ENCODE measurements around the gene DAB1.

The DAB1 gene

GRCh38 chr1:57210881-57211280 lies 213.0 kb downstream of the DAB1 start:
- DNase-seq: no peak

DNA sequence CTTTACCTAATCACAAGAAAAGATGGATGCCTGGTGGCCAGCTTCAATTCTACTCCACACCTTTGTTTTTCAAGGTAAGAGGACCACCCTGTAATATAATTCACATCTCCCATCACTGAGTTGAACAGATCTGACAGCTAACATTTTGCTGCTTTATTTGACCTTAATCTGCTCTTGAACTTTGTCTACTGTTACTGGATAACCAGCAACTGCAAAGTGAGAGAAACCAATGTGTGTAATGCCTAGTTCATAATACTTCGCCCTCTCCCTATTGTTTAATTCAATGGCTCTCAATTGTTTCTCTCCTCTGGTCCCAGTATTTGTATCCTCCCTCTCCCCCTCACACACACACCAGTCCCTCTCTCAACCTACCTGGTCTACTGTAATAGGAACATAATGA lies 214.4 kb downstream of the DAB1 start:
- no peak for DNase-seq

DNA sequence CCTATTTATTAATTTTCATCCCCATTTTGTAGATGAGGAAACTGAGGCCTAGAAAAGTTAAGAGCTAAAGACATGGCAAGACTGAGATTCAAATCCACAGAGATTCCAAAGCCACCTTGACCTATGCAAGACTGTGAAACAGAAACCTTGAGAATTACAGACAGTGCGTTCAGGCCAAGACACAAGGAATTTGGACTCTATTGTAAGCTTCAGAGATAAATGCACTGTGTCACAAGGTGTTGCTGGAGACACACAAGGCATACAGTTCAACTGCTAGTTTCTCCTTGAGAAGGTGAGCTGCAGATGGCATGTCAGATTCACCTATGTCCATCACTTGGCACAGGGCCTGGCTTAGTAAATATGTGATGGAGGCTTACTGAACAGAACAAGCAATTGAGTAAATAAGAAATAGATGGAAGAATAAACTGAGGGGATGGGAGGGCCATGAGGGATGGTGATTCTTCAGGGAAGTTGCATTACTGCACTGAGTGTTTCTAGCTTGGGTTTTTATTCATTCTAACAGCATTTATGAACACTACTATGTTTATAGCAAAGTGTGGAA lies 215.0 kb downstream of the DAB1 start:
- DNase-seq: no peak

GRCh38 chr1:57206038-57206437 lies 217.8 kb downstream of the DAB1 start:
- no peak for DNase-seq

DNA sequence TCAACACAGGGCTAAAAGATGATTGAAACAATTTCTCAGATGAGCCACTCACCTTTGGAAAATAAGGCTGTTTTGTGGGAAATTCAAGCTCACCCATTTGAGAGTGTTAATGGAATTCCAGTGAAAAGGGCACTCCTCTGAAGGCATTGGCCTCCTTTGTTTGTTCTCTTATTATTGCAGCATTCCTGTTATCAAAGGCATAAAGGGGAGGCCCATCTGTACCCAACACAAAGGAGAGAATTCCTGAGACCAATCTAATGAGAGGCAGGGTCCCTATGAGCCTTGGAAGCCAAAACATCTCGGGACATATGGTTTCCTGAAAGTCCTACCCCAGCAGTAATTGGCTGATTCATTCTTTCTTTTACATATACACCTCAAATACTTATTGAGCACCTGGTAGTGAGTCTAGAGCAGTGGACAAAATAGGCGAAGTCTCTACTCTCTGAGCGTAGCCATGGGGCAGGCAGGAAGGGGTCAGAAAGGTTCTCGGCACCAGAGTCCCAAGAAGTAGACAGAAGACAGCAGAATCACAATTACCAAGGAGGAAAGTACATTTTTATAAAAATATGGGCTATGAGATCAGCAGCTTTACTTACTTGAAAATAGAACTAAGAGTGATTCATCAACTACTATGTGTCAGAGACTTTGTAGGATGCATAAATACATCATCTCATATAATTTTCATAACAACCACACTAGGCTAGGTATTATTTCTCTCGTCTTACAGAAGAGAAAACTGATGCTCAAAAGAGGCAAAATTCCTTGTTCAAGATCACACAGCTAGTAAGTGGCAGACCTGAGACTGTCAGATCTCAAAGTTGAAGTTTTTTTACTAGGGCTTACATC lies 218.7 kb downstream of the DAB1 start:
- peak; percentile 0 to 29 (median 0) for DNase-seq

DNA sequence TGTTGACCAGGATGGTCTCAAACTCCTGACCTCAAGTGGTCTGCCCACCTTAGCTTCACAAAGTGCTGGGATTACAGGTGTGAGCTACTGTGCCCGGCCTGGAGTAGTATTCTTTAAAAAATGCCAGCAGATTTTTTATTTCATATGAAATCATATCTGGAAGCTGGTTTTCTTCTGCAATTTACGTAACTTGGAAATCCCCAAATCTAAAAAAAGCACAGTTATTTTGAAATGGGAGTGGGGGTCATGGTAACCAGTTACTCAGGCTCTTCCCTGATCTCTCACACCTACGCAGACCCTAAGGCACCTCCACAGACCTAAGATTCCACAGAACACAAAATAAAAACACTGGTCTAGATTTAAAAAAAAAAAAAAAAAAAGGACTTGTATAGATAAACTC lies 219.8 kb downstream of the DAB1 start:
- peak; percentile 24 to 46 (median 29) for DNase-seq

DNA sequence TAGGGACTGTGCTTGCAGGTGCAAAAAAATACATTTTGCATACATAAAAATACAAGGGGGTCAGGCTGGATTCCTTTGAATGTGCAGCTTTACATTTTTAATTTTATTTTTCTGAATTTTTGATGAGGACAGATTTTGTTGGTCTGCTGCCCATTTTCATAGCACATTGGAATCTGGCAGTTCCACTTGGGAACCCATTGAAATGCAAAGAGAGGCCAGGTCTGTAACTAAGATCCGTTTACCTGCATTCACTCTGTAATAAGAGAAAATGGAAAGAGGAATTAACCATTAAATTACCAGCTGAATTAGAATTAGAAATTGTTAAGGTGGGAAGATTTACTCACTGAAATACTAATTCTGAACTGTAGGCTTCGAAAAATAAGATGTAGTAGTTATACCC lies 221.6 kb downstream of the DAB1 start:
- DNase-seq: no peak

DNA sequence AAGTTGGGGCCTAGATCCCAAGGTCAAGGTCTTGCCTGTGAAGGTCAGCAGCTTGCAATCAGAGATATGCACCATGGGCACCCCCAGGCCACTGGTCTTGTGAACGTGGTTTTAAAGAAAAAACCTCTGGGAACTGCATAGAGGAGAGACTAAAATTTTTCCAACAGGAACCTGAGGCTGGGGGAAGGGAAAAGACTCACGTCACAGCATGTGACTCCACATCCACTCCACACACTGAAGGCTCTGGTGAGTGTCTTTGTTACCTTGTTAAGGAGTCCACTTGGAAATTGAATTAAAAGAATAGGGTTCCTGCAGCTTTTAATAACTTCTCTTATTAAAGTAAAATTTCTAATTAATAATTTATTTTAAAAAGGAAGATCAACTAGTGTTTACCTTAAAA lies 224.9 kb downstream of the DAB1 start:
- no peak for DNase-seq

- no peak for DNase-seq
These were observed 228.4 kb downstream of the DAB1 start for GRCh38 chr1:57195436-57195941.

GRCh38 chr1:57192222-57192621 lies 231.6 kb downstream of the DAB1 start:
- DNase-seq: no peak

- no peak for DNase-seq
These were observed 233.0 kb downstream of the DAB1 start for GRCh38 chr1:57190898-57191297.

DNA sequence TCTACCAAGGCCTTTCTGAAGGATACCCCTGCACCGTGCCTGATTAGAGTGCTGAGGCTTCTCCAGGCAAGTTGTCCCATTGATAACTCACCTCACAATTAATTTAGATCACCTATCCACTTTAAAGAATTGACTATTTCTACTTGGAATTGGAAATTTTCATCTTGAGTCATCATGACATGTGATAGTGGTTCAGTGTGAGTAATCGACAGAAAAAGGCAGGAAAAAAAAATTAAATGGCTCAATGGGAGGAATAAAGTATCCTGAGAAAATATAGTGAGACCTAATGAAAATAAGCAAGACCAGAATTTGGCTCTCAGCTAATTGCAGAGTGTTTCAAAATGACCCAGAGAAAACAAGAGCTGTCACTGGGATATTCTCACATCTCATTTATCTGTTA lies 235.7 kb downstream of the DAB1 start:
- DNase-seq: no peak

GRCh38 chr1:57186455-57186854 lies 237.4 kb downstream of the DAB1 start:
- no peak for DNase-seq

- DNase-seq: no peak
These were observed 244.9 kb downstream of the DAB1 start for GRCh38 chr1:57179001-57179400.

DNA sequence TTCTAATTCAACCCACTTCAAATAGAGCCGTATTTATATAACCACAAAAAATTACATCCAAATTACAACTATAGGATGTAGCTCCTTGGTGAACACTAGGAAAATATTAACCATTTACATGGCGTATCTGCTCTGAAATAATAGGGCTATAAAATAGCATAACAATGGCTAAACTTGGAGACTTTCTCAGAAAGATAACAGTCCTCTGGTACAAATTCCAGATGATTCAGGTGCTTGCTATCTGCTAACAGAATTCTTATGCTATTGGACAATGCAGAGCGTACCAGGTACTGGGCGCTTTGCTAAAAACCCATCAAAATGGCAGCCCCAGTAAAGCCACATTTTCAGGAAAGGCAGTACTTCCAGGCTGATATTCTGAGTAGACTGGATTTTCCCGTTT lies 248.4 kb downstream of the DAB1 start:
- DNase-seq: no peak

DNA sequence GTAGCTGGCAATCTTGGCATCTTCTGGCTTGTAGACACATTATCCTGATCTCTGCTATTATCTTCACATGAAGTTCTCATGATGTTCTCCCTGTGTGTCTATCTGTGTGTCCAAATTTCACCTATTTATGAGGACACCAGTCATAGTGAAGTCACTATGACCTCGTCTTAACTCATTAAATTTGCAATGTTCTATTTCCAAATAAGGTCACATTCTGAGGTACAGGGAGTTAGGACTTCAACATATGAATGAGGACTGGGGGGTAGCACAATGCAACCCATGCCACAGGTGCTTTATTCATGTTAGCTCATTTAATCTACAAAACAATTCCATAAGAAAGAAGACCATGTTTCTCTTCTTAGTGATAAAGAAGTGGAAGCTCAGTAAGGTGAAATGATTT lies 251.8 kb downstream of the DAB1 start:
- DNase-seq: no peak

DNA sequence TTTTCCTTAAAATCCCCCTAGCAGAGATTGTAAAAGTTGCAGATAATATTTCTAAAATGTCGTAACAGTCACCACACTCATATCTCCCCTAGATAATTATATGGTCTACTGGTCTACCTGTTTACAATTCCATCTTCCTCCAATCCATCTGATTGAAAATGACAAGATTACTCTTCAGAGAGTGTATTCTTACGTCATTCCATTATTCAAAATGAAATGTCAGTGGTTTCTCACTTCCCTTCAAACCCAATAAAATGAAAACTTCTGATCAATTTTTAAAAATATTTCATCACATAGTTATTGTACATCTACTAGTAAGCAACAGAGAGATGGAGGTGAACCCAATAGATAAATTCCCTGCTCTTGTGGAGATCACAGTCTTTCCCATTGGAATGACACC lies 255.9 kb downstream of the DAB1 start:
- DNase-seq: no peak

DNA sequence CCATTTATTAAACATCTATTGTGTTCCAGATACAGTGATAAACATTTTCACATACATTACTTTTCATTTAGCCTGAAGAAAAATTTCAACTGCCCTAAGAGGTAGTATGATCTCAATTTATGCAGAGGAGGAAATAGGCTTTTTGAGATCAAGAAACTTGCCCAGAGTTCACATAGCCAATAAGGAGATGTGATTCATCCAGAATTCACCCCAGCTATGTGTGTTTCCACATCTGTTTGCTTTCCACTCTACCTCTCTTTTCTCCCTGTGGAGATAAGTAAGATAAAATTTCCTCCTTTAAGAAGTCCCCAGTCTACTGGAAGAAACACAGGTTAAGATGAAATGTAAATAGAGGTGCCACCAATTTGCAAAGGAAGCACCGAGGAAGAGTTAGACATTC lies 258.3 kb downstream of the DAB1 start:
- no peak for DNase-seq

DNA sequence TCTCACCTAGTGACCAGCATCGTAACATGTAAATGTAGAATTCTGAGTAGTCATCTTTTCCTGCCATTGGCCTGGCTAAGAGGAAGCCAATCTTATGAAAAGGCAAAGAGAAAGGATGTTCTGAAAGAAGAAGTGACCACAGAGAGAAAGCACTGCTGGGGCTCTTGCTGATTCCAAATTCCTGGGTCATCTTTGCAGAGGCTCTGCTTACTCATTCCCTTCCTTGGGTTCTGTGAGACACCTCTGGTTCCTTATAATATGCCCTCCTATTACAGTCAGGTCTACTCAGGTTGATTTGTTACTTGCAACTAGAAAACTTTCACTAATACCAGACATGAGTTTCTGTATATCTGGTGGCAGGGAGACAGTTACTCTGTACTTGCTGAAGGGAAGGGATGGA lies 259.3 kb downstream of the DAB1 start:
- no peak for DNase-seq

GRCh38 chr1:57163789-57164188 lies 260.1 kb downstream of the DAB1 start:
- no peak for DNase-seq

GRCh38 chr1:57163325-57163724 lies 260.5 kb downstream of the DAB1 start:
- no peak for DNase-seq

DNA sequence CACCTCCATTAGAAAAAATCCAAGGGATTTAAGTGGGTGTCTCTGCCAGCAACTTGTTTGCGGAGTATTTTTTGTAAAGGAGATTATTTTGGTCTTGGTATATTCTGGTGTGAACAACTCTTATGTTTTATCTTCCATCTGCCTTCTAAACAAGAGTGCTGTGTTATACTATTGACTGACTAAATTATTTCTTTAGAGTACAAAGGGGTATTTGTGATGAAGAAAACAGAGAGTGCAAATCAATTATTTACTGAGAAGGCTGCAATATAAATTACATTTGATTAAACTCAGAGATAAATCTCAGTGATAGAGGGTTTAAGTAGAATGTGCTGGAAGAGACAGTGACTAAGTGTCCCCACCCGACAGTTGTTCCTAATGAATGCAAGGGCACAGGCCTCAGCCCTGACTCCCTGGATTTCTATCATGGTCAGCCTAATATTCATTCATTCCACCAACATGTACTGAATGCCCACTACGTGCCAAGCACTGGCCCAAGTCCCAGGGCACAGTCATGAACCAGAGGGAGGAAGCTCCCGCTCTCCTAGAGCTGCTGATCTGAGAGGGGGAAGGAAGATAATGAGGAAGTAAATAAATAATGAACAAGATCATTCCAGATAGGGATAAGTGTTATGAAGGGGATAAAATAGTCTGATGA lies 261.1 kb downstream of the DAB1 start:
- DNase-seq: no peak

GRCh38 chr1:57160594-57160993 lies 263.3 kb downstream of the DAB1 start:
- no peak for DNase-seq

DNA sequence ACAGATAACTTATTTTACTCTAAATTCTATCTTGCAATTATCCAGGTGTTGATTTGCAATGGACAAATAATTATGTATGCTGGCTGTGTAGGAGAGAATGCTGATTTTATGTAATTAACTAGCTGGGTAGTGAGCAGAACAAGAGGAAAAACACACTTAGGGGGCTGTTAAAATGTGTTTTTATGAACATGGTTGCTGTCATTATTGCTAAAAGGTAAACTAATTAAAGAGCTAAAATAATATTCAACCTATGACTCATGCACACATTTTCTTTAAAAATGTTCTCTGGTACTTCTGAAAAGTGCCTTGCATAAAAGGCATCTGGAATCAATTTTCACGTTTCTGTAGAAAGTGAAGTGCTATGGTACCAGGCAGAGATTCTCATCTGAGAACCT lies 265.3 kb downstream of the DAB1 start:
- no peak for DNase-seq
